Measurements from ENCODE around the gene ARHGEF38. TPM values are rescaled to one million over a fixed set of nuclear protein-coding genes. Genes with fewer than 3 reads are reported as not detected.

Gene ARHGEF38
- total RNA-seq, 2 donors from 2014 or later = 0.51 to 2.1 TPM

DNA sequence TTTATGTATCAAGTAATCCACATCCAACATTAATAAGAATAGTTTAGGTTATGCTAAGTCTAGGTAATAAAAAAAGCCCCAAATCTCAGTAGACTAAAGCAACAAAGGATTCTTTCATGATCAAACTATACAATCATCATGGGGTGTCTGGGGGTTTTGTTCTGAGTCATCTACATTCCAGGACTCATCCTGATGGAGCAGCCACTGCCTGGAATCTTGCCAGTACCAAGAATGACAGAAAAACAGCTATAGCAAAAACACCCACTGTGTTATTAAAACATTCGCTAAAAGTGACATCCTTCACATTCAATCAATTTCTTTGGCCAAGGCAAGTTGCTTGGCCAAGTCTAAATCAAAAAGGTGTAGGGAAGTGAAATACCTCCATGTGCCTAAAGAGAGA, 3.9 kb upstream of the ARHGEF38 start:
- Mint-ChIP-seq H3K4me3 (no peak overlapping the region), H3K27ac (no peak overlapping the region), H3K27me3 (ENCODE audit: insufficient read depth) (peaks cover 84% of the 10 kb centered on the region), H3K36me3 (ENCODE audit: low read depth) (no peaks in the 10 kb centered on the region), H3K9me3 (no peaks in the 10 kb centered on the region), H3K4me1 (peaks cover 21% of the 10 kb centered on the region)
- Histone ChIP-seq H3K27me3 (ENCODE audit: control insufficient read depth, insufficient read depth, low read length, poor library complexity, severe bottlenecking) (peaks cover 6% of the 10 kb centered on the region), H3K4me3 (ENCODE audit: low read length) (no peak overlapping the region), H3K36me3 (ENCODE audit: control insufficient read depth, insufficient read depth, low read length) (no peaks in the 10 kb centered on the region), H3K9me3 (ENCODE audit: control insufficient read depth, low read length) (no peaks in the 10 kb centered on the region), H3K27ac (ENCODE audit: low read depth, low read length) (no peak overlapping the region), H3K4me1 (ENCODE audit: control insufficient read depth, insufficient read depth, low read length) (peaks cover 7% of the 10 kb centered on the region), H3K9ac (ENCODE audit: extremely low read depth, low read length, poor library complexity, severe bottlenecking) (no peak overlapping the region)
- no peak for TF ChIP-seq CTCF (conservative IDR thresholded peaks at IDR 0.05)
- DNase-seq = no peak
- 79% methylated on average over 1 of the region's 1 CpG; no CpG with 5 or more reads in 1 of the 2 experiments for WGBS, 2 experiments (ENCODE audit: insufficient coverage in 1 of 2, insufficient read length in 1 of 2)

- Histone ChIP-seq H3K9me3 (ENCODE audit: control insufficient read depth, low read length) (no peaks in the 10 kb centered on the region), H3K4me1 (ENCODE audit: control insufficient read depth, insufficient read depth, low read length) (peaks cover 7% of the 10 kb centered on the region), H3K9ac (ENCODE audit: extremely low read depth, low read length, poor library complexity, severe bottlenecking) (no peak overlapping the region), H3K4me3 (ENCODE audit: low read length) (no peak overlapping the region), H3K27ac (ENCODE audit: low read depth, low read length) (no peak overlapping the region), H3K36me3 (ENCODE audit: control insufficient read depth, insufficient read depth, low read length) (no peaks in the 10 kb centered on the region), H3K27me3 (ENCODE audit: control insufficient read depth, insufficient read depth, low read length, poor library complexity, severe bottlenecking) (peaks cover 15% of the 10 kb centered on the region)
- Mint-ChIP-seq H3K9me3 (no peaks in the 10 kb centered on the region), H3K27me3 (ENCODE audit: insufficient read depth) (peaks cover 83% of the 10 kb centered on the region), H3K27ac (no peak overlapping the region), H3K4me1 (peaks cover 28% of the 10 kb centered on the region), H3K4me3 (no peak overlapping the region), H3K36me3 (ENCODE audit: low read depth) (no peaks in the 10 kb centered on the region)
- WGBS, 2 experiments (ENCODE audit: insufficient coverage in 1 of 2, insufficient read length in 1 of 2) = 93% methylated on average over 3 of the region's 3 CpGs; no CpG with 5 or more reads in 1 of the 2 experiments
- DNase-seq = no peak
- TF ChIP-seq CTCF (conservative IDR thresholded peaks at IDR 0.05) = no peak
Measured at GRCh38 chr4:105550641-105551040, 1.8 kb upstream of the ARHGEF38 start.

DNA sequence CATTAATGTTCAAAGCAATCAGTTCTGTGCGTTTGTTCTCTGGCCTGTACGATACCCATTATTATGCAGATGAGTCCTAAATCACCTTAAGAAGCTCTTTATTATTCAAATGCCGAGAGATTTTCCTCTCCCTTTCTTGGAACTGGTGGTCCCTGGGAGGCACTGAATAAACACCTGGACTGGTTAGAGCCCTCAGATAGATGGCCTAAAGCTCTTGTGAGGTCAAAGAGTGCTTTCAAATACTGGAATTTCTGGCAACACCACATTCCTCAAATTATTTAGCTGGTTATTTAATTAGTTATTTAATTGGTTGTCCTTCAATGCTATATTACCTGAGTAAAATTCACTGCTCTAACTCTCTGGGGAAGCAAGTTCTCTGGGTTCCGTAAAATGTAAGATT, 3.0 kb downstream of the ARHGEF38 start:
- DNase-seq = peak; percentile 74
- H3K4me1 Mint-ChIP-seq = peaks cover 44% of the 10 kb centered on the region
- peaks cover 13% of the 10 kb centered on the region for H3K4me1 ChIP-seq (ENCODE audit: control insufficient read depth, insufficient read depth, low read length)

More for the DNA sequence above, 3.0 kb downstream of the ARHGEF38 start:
- H3K27me3 Mint-ChIP-seq (ENCODE audit: insufficient read depth) = peaks cover 90% of the 10 kb centered on the region
- Histone ChIP-seq H3K36me3 (ENCODE audit: control insufficient read depth, insufficient read depth, low read length) (no peaks in the 10 kb centered on the region), H3K4me3 (ENCODE audit: low read length) (no peak overlapping the region), H3K27me3 (ENCODE audit: control insufficient read depth, insufficient read depth, low read length, poor library complexity, severe bottlenecking) (peaks cover 25% of the 10 kb centered on the region), H3K9me3 (ENCODE audit: control insufficient read depth, low read length) (no peaks in the 10 kb centered on the region), H3K27ac (ENCODE audit: low read depth, low read length) (no peak overlapping the region), H3K9ac (ENCODE audit: extremely low read depth, low read length, poor library complexity, severe bottlenecking) (no peak overlapping the region)
- 7 to 39% methylated on average over 2 to 4 of the region's 4 CpGs for WGBS, 2 experiments (ENCODE audit: insufficient coverage in 1 of 2, insufficient read length in 1 of 2)
- no peaks in the 10 kb centered on the region for H3K36me3 Mint-ChIP-seq (ENCODE audit: low read depth)
- no peaks in the 10 kb centered on the region for H3K9me3 Mint-ChIP-seq
- H3K4me3 Mint-ChIP-seq = no peak overlapping the region
- TF ChIP-seq CTCF (conservative IDR thresholded peaks at IDR 0.05) = no peak
- no peak overlapping the region for H3K27ac Mint-ChIP-seq

All from endodermal cell (in vitro differentiated cells).